Stimulated activated naive CD4-positive, alpha-beta T cell treated with Interleukin-2 at 50 U/mL for 16 hours (primary cell): Measurements from ENCODE around the gene PCDHGC4.

Source experiments
- DNase-seq: peaks from one replicate; lab custom pipeline; 2025; lab: John Stamatoyannopoulos, UW

Gene PCDHGC4

DNA sequence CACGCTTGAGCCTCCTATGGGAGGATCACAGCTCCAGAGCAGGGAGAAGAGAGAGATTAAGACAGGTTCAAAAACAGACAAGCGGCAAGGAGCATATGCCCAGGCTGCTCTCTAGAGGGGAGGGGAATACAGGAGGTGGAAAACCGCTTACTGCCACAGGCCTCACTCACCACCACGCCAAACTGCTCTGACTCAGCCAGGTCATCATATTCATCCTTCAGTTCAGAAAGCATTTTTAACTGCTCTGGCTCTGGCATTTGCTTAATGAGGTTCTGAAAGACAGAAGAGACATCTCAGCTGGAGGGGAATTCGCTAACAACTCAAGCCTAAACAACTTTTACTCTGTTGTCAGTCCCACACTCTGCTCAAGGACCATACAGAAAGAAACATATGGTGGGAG is 44.2 kb downstream of the PCDHGC4 start:
- no peak for DNase-seq

- DNase-seq = no peak
Measured at GRCh38 chr5:141529873-141530272, 45.0 kb downstream of the PCDHGC4 start.

DNA sequence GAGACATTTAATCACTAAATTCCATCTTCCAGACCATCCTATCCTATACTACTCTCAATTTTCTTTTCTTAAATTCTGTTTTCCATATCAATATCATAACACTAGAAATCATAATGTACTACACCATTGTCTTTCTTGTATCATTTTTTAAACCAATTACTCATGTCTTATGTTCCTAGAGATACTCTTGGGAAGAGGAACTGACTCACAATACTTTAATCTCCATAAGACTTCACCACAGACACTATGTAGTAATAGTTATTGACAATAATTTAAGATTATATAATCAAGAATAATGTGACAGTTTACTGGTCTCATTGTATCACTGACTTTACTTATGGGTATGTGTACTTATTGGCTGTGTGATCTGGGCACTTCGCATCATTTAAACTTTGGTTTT is 47.9 kb downstream of the PCDHGC4 start:
- no peak for DNase-seq

DNA sequence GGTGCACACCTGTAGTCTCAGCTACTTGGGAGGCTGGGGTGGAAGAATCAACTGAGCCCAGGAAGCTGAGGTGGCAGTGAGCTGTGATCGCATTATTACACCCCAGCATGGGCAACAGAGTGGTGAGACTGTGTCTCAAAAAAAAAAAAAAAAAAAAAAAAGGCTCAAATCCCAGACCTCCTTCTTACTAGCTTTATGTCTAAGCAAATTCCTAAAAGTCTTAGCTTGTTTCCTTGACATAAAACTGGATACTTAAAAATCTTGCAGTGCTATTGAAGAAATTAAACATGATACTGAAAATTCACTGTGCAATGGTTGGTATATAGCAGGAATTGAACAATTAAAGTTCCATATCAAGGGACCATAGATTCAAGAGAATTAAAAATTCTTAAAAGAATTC is 49.1 kb downstream of the PCDHGC4 start:
- no peak for DNase-seq

DNA sequence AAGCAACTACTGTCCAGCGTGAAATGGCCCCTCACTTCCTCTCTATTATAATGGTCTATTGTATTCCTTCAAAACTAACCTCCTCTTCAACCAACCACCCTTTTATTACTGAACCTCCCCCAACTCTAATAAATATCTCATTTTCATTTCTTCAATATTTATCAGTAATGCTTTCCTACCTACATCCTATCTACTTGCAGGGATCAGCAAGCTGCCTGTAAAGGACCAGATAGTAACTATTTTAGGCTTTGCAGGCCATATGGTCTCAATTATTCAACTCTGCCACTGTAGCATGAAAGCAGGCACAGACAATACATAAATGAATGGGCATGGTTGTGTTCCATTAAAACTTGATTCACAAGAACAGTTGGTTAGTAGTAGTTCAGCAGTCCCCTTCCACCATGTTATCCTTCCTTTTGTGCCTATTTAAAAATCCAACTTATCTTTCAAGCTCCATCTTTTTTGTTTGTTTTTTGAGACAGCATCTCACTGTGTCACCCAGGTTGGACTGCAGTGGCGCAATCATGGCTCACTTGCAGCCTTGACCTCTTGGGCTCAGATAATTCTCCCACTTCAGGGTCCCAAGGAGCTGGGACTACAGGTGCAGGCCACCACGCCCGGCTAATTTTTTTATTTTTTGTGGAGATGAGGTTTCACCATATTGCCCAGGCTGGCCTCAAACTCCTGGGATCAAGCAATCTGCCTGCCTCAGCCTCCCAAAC is 49.8 kb downstream of the PCDHGC4 start:
- DNase-seq = no peak
